ENCODE data around the gene CYP4F22.

CYP4F22 gene

GRCh38 chr19:15508035-15508710 lies at the start of gene CYP4F22:
Gene CYP4F22 (plus strand): TSS chr19:15508525. CDS start chr19:15525337, 16,812 bp downstream.
- DNase-seq (ENCODE audit: low read depth), result no peak
- TF ChIP-seq CTCF (IDR thresholded peaks at IDR 0.05; ENCODE audit: low read depth, low read length, missing control alignments), result no peak
- no peak within 1 kb of the TSS for H3K4me3 ChIP-seq (ENCODE audit: low read depth, low read length)
- in situ Hi-C loops (cut with HindIII; ENCODE audit: low sequenced_read_pairs), result no loop called here

- in situ Hi-C loops (cut with HindIII; ENCODE audit: low sequenced_read_pairs), result no loop called here
- TF ChIP-seq CTCF (IDR thresholded peaks at IDR 0.05; ENCODE audit: low read depth, low read length, missing control alignments), result no peak
- no peak overlapping the region for H3K4me3 ChIP-seq (ENCODE audit: low read depth, low read length)
- no peak for DNase-seq (ENCODE audit: low read depth)
Measured at GRCh38 chr19:15461694-15462093, 46.6 kb upstream of the CYP4F22 start.

- H3K4me3 ChIP-seq (ENCODE audit: low read depth, low read length), result no peak overlapping the region
- DNase-seq (ENCODE audit: low read depth), result no peak
- in situ Hi-C loops (cut with HindIII; ENCODE audit: low sequenced_read_pairs), result no loop called here
- TF ChIP-seq CTCF (IDR thresholded peaks at IDR 0.05; ENCODE audit: low read depth, low read length, missing control alignments), result no peak
Measured at GRCh38 chr19:15463861-15464371, 44.4 kb upstream of the CYP4F22 start.

GRCh38 chr19:15464394-15465385 lies 43.6 kb upstream of the CYP4F22 start, which contains the start of gene RASAL3:
Gene RASAL3 (minus strand): TSS chr19:15464544. CDS start chr19:15464358, 186 bp downstream.
- DNase-seq (ENCODE audit: low read depth), result no peak
- no peak within 1 kb of the TSS for H3K4me3 ChIP-seq (ENCODE audit: low read depth, low read length)
- TF ChIP-seq CTCF (IDR thresholded peaks at IDR 0.05; ENCODE audit: low read depth, low read length, missing control alignments), result no peak
- in situ Hi-C loops (cut with HindIII; ENCODE audit: low sequenced_read_pairs), result no loop called here

GRCh38 chr19:15466851-15467733 lies 41.2 kb upstream of the CYP4F22 start:
- in situ Hi-C loops (cut with HindIII; ENCODE audit: low sequenced_read_pairs), result no loop called here

More at GRCh38 chr19:15466851-15467733, 41.2 kb upstream of the CYP4F22 start:
- no peak overlapping the region for H3K4me3 ChIP-seq (ENCODE audit: low read depth, low read length)
- DNase-seq (ENCODE audit: low read depth), result no peak
- TF ChIP-seq CTCF (IDR thresholded peaks at IDR 0.05; ENCODE audit: low read depth, low read length, missing control alignments), result no peak
